ENCODE data around the gene C22orf23. TPM values are rescaled to one million over a fixed set of nuclear protein-coding genes. Genes with fewer than 3 reads are reported as not detected.

Gene C22orf23
- total RNA-seq, 1 experiment from 2014 or later: 1.0 TPM

GRCh38 chr22:37926358-37926757 lies 27.0 kb downstream of the C22orf23 start:
- no peaks in the 10 kb centered on the region for H3K27me3 ChIP-seq (ENCODE audit: insufficient read depth, low read depth)
- no peak for DNase-seq
- no peak overlapping the region for H3K4me2 ChIP-seq
- no peak overlapping the region for H2AFZ ChIP-seq
- no peaks in the 10 kb centered on the region for H3K4me1 ChIP-seq (replicated peaks; ENCODE audit: insufficient read depth)
- no peaks in the 10 kb centered on the region for H3K9me3 ChIP-seq (ENCODE audit: insufficient read depth, low read depth)
- no peak overlapping the region for H3K4me3 ChIP-seq
- H3K79me2 ChIP-seq (ENCODE audit: low read depth): no peaks in the 10 kb centered on the region
- H3K9me2 ChIP-seq (ENCODE audit: insufficient read depth): no peaks in the 10 kb centered on the region
- H4K20me1 ChIP-seq (ENCODE audit: insufficient read depth): peaks cover 65% of the 10 kb centered on the region
- peaks cover 27% of the 10 kb centered on the region for H3K36me3 ChIP-seq (ENCODE audit: low read depth)
- no peak for TF ChIP-seq EZH2 (IDR thresholded peaks at IDR 0.05; ENCODE audit: low read depth)
- TF ChIP-seq CTCF (conservative IDR thresholded peaks at IDR 0.05): no peak
- POLR2A ChIA-PET (ENCODE audit: unreplicated experiment): interaction anchor here (0.7 kb wide), 1 partner anchor 345 kb away, joined by 4 read pairs; no protein-coding TSS in a partner anchor
- no peak overlapping the region for H3K27ac ChIP-seq
- intact Hi-C loops (cut with micrococcal nuclease; ENCODE audit: unreplicated experiment): no loop called here
- no TSS peak for BruUV-seq (replicated peaks)
- CTCF ChIA-PET: interaction anchor here (0.7 kb wide), 2 partner anchors 30 to 39 kb away, joined by 6 to 16 read pairs; no protein-coding TSS in a partner anchor
- peaks cover 24% of the 10 kb centered on the region; the same call in 1 of the 2 replicates for H3F3A ChIP-seq (ENCODE audit: insufficient read depth, low read depth)

GRCh38 chr22:37925767-37926166 lies 27.6 kb downstream of the C22orf23 start:
- ChIA-PET CTCF (no interaction called here), POLR2A (ENCODE audit: unreplicated experiment) (no interaction called here)
- H4K20me1 ChIP-seq (ENCODE audit: insufficient read depth): peaks cover 60% of the 10 kb centered on the region
- H3K27me3 ChIP-seq (ENCODE audit: insufficient read depth, low read depth): no peaks in the 10 kb centered on the region
- H3K79me2 ChIP-seq (ENCODE audit: low read depth): no peaks in the 10 kb centered on the region
- no TSS peak for BruUV-seq (replicated peaks)
- H3F3A ChIP-seq (ENCODE audit: insufficient read depth, low read depth): peaks cover 23% of the 10 kb centered on the region; the same call in 1 of the 2 replicates
- no peak for DNase-seq
- H3K4me3 ChIP-seq: no peak overlapping the region
- intact Hi-C loops (cut with micrococcal nuclease; ENCODE audit: unreplicated experiment): no loop called here
- TF ChIP-seq EZH2 (IDR thresholded peaks at IDR 0.05; ENCODE audit: low read depth): no peak
- no peak for TF ChIP-seq CTCF (conservative IDR thresholded peaks at IDR 0.05)
- no peak overlapping the region for H3K27ac ChIP-seq
- H3K9me2 ChIP-seq (ENCODE audit: insufficient read depth): no peaks in the 10 kb centered on the region
- no peaks in the 10 kb centered on the region for H3K9me3 ChIP-seq (ENCODE audit: insufficient read depth, low read depth)
- H3K36me3 ChIP-seq (ENCODE audit: low read depth): peaks cover 30% of the 10 kb centered on the region
- no peak overlapping the region for H3K4me2 ChIP-seq
- H2AFZ ChIP-seq: no peak overlapping the region
- H3K4me1 ChIP-seq (replicated peaks; ENCODE audit: insufficient read depth): no peaks in the 10 kb centered on the region

- H2AFZ ChIP-seq: no peak overlapping the region
- peaks cover 31% of the 10 kb centered on the region for H3K36me3 ChIP-seq (ENCODE audit: low read depth)
- H4K20me1 ChIP-seq (ENCODE audit: insufficient read depth): peaks cover 55% of the 10 kb centered on the region
- no peaks in the 10 kb centered on the region for H3K27me3 ChIP-seq (ENCODE audit: insufficient read depth, low read depth)
- no peak overlapping the region for H3K27ac ChIP-seq
- no peaks in the 10 kb centered on the region for H3K9me3 ChIP-seq (ENCODE audit: insufficient read depth, low read depth)
- H3K79me2 ChIP-seq (ENCODE audit: low read depth): no peaks in the 10 kb centered on the region
- peaks cover 18% of the 10 kb centered on the region; the same call in 1 of the 2 replicates for H3F3A ChIP-seq (ENCODE audit: insufficient read depth, low read depth)
- no peak overlapping the region for H3K4me2 ChIP-seq
- no peak for DNase-seq
- POLR2A ChIA-PET (ENCODE audit: unreplicated experiment): interaction anchor here (0.5 kb wide), 1 partner anchor 315 kb away, joined by 3 read pairs; no protein-coding TSS in a partner anchor
- TF ChIP-seq EZH2 (IDR thresholded peaks at IDR 0.05; ENCODE audit: low read depth) (no peak), CTCF (conservative IDR thresholded peaks at IDR 0.05) (no peak)
- intact Hi-C loops (cut with micrococcal nuclease; ENCODE audit: unreplicated experiment): no loop called here
- CTCF ChIA-PET: no interaction called here
- H3K9me2 ChIP-seq (ENCODE audit: insufficient read depth): no peaks in the 10 kb centered on the region
- no peaks in the 10 kb centered on the region for H3K4me1 ChIP-seq (replicated peaks; ENCODE audit: insufficient read depth)
- no TSS peak for BruUV-seq (replicated peaks)
- no peak overlapping the region for H3K4me3 ChIP-seq
Observed at GRCh38 chr22:37925330-37925729, 28.1 kb downstream of the C22orf23 start.
